ENCODE data around the gene GTF2IRD1.

DNA sequence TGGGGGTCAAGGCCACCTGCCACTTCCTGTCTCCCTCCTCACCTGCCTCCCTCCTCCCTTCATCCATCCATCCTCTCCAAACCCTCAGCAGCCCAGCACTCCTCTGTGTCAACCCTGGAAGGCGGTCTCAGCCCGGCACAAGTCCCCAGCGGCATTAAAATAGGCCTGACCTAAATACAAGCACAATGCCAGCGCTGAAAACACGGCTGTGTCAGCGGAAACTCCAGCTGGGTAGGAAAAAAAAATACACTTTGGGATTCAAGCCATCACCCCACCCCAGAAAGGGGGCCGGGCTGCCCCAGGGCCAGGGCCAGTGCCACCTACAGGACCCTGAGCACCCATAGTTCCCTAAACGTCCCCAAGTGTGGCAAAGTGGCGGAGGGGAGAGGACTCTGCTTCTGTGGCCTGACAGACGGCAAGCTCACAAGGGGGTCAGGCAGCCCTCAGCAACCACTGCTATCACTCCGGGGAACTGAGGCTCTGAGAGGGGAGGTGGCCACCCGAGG is 22.7 kb upstream of the GTF2IRD1 start:
- TF ChIP-seq, protein P1, sequence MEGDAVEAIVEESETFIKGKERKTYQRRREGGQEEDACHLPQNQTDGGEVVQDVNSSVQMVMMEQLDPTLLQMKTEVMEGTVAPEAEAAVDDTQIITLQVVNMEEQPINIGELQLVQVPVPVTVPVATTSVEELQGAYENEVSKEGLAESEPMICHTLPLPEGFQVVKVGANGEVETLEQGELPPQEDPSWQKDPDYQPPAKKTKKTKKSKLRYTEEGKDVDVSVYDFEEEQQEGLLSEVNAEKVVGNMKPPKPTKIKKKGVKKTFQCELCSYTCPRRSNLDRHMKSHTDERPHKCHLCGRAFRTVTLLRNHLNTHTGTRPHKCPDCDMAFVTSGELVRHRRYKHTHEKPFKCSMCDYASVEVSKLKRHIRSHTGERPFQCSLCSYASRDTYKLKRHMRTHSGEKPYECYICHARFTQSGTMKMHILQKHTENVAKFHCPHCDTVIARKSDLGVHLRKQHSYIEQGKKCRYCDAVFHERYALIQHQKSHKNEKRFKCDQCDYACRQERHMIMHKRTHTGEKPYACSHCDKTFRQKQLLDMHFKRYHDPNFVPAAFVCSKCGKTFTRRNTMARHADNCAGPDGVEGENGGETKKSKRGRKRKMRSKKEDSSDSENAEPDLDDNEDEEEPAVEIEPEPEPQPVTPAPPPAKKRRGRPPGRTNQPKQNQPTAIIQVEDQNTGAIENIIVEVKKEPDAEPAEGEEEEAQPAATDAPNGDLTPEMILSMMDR (IDR thresholded peaks at IDR 0.05) = no peak
- no peak for TF ChIP-seq POLR2A (IDR thresholded peaks at IDR 0.05)
